ENCODE measurements around the gene FLNA. TPM values are rescaled to one million over a fixed set of nuclear protein-coding genes. Genes with fewer than 3 reads are reported as not detected.
A peak's percentile ranks its signal among the peaks of the same experiment; 100 is the strongest.

Gene FLNA
- total and polyA plus RNA-seq, 9 of the 15 experiments (the other 6 are each of a cell fraction or from before 2014, with no cell fraction given), result 6.2 to 735 (median 135) TPM

DNA sequence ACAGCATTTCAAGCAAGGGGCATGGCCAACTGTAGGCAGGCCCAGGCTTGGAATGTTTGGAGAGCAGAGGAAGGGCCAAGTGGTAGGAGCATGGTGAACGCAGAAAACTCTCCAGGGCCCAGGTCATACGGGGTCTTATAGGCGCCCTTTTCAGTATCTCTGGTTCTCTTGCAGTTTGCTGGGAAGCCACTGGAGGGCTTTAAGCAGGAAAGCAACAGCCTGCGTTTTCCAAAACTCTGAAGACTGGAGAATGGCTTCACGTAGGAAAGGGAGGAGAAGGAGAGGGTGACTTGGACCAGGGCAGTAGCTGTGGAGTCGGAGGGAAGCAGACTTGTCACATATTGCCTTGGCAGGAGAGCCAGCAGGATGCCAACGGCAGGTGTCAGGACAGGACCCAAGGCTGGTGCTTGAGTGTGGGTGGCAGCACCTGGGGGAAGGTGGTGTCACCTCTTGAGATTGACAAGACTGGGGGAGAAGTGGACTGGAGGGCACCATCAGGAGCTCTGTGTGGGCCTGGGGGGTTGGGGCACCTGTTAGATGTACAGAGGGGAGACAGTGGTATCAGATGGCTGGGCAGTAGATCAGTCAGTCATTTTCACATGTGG, 56.9 kb downstream of the FLNA start (continued):
- TF ChIP-seq ZNF239 (CRISPR knock-in tag; IDR thresholded peaks at IDR 0.05) (no peak), HDAC2 (IDR thresholded peaks at IDR 0.05) (no peak), RAD21 (CRISPR knock-in tag; conservative IDR thresholded peaks at IDR 0.05 in 1 of 2, IDR thresholded peaks at IDR 0.05 in 1 of 2) (peak in 1 of 2 experiments; percentile 24; a peak in 1 of 4 replicates), SRF (CRISPR knock-in tag; IDR thresholded peaks at IDR 0.05) (no peak), CAMTA2 (CRISPR knock-in tag; conservative IDR thresholded peaks at IDR 0.05) (no peak)

DNA sequence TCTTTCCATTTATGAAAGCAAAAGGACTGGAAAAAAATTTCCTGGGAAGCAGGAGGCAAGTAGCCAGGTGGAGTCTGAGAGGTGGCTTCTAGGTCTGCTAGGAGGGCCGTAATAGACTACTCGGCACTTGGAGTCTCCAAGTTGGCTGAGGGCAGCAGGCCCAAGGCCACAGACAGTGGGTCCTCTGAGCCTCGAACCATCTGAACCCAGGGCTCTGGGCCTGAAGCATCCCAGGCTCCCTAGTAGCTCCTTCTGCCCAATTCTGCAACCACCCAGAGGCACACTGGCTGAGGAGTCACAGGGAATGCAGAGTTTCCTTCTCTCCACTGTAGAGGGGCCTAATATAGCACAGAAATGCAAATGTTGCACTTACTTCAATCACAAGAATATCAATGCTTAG, 59.0 kb downstream of the FLNA start:
- CTCF ChIA-PET (ENCODE audit: low intra/inter-chr PET ratio), result no interaction called here
- no peak overlapping the region for H3K27ac ChIP-seq (ENCODE audit: extremely low read depth, low read depth, low read length)
- BruUV-seq (replicated peaks), result no TSS peak
- H3K36me3 ChIP-seq (ENCODE audit: control insufficient read depth, insufficient read depth, low read length), result no peaks in the 10 kb centered on the region
- POLR2A ChIA-PET, result interaction anchor here (0.9 kb wide), 1 partner anchor 15 kb away, joined by 5 read pairs; no protein-coding TSS in a partner anchor
- intact Hi-C loops (cut with micrococcal nuclease) (no loop called here), in situ Hi-C loops (cut with MboI) (loop anchor here (25.0 kb wide), 1 partner anchor 103 kb away; the partner anchor contains the start of gene OPN1MW2)
- H2AFZ ChIP-seq (ENCODE audit: low read depth, low read length), result no peak overlapping the region
- H3K27me3 ChIP-seq (ENCODE audit: control insufficient read depth in 2 of 2, insufficient read depth in 2 of 2, low read length in 2 of 2), result peaks cover 5 to 9% of the 10 kb centered on the region in 2 experiments; a peak in 4 of 5 replicates
- no peak for DNase-seq (ENCODE audit: extremely low read depth in 1 of 4, low spot score in 3 of 4)
- WGBS (ENCODE audit: insufficient coverage, low coverage, missing lambda C conversion rate), result 60% methylated on average over 1 of the region's 3 CpGs
- ATAC-seq, result no peak
- H3K79me2 ChIP-seq (ENCODE audit: control insufficient read depth, insufficient read depth, low read length), result no peaks in the 10 kb centered on the region
- FAIRE-seq, result no peak
- peaks cover 0 to 3% of the 10 kb centered on the region in 2 experiments; a peak in 2 of 5 replicates for H3K4me1 ChIP-seq (replicated peaks in 1 of 2; ENCODE audit: control insufficient read depth in 2 of 2, insufficient read depth in 2 of 2, low read length in 2 of 2)
- H4K20me1 ChIP-seq (replicated peaks; ENCODE audit: control insufficient read depth, insufficient read depth, low read length), result no peaks in the 10 kb centered on the region
- no peak overlapping the region for H3K4me3 ChIP-seq
- H3K4me2 ChIP-seq (ENCODE audit: insufficient read depth, low read length), result no peak overlapping the region
- no peaks in the 10 kb centered on the region for H3K9me3 ChIP-seq (replicated peaks; ENCODE audit: control insufficient read depth, insufficient read depth, low read depth, low read length)
- no peak overlapping the region for H3K9ac ChIP-seq (ENCODE audit: insufficient read depth in 1 of 2, low read depth in 2 of 2, low read length in 2 of 2)
- no peaks in the 10 kb centered on the region for H3K9me1 ChIP-seq (ENCODE audit: control insufficient read depth, insufficient read depth, low read length)
- TF ChIP-seq MCM5 (IDR thresholded peaks at IDR 0.05; ENCODE audit: low read depth), result no peak
- no peak for TF ChIP-seq NFE2L1 (tag; IDR thresholded peaks at IDR 0.05; ENCODE audit: borderline replicate concordance, low read depth)
- TF ChIP-seq, protein P1, sequence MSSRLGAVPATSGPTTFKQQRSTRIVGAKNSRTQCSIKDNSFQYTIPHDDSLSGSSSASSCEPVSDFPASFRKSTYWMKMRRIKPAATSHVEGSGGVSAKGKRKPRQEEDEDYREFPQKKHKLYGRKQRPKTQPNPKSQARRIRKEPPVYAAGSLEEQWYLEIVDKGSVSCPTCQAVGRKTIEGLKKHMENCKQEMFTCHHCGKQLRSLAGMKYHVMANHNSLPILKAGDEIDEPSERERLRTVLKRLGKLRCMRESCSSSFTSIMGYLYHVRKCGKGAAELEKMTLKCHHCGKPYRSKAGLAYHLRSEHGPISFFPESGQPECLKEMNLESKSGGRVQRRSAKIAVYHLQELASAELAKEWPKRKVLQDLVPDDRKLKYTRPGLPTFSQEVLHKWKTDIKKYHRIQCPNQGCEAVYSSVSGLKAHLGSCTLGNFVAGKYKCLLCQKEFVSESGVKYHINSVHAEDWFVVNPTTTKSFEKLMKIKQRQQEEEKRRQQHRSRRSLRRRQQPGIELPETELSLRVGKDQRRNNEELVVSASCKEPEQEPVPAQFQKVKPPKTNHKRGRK (tag; IDR thresholded peaks at IDR 0.05), result no peak
- no peak for TF ChIP-seq ADNP (tag; IDR thresholded peaks at IDR 0.05)
- TF ChIP-seq MEF2D (tag; conservative IDR thresholded peaks at IDR 0.05; ENCODE audit: low read depth), result no peak
- TF ChIP-seq ZNF41 (CRISPR knock-in tag; conservative IDR thresholded peaks at IDR 0.05), result no peak
- TF ChIP-seq, protein P2, sequence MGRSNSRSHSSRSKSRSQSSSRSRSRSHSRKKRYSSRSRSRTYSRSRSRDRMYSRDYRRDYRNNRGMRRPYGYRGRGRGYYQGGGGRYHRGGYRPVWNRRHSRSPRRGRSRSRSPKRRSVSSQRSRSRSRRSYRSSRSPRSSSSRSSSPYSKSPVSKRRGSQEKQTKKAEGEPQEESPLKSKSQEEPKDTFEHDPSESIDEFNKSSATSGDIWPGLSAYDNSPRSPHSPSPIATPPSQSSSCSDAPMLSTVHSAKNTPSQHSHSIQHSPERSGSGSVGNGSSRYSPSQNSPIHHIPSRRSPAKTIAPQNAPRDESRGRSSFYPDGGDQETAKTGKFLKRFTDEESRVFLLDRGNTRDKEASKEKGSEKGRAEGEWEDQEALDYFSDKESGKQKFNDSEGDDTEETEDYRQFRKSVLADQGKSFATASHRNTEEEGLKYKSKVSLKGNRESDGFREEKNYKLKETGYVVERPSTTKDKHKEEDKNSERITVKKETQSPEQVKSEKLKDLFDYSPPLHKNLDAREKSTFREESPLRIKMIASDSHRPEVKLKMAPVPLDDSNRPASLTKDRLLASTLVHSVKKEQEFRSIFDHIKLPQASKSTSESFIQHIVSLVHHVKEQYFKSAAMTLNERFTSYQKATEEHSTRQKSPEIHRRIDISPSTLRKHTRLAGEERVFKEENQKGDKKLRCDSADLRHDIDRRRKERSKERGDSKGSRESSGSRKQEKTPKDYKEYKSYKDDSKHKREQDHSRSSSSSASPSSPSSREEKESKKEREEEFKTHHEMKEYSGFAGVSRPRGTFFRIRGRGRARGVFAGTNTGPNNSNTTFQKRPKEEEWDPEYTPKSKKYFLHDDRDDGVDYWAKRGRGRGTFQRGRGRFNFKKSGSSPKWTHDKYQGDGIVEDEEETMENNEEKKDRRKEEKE (IDR thresholded peaks at IDR 0.05; ENCODE audit: borderline replicate concordance in 1 of 2, control insufficient read depth in 1 of 2, low read depth in 2 of 2, low read length in 1 of 2), result no peak
- no peak for TF ChIP-seq SP2 (IDR thresholded peaks at IDR 0.05; ENCODE audit: extremely low read depth, low read depth, low read length, poor library complexity, severe bottlenecking)
- no peak for TF ChIP-seq GABPB2 (CRISPR knock-in tag; conservative IDR thresholded peaks at IDR 0.05)
- no peak for TF ChIP-seq CSDE1 (IDR thresholded peaks at IDR 0.05)
- no peak for TF ChIP-seq ZNF696 (CRISPR knock-in tag; conservative IDR thresholded peaks at IDR 0.05)
- no peak for TF ChIP-seq SP1 (CRISPR knock-in tag; IDR thresholded peaks at IDR 0.05)
